Peyer's patch (tissue), 4 donors: ENCODE measurements around the gene EPHA1. TPM values are rescaled to one million over a fixed set of nuclear protein-coding genes. Genes with fewer than 3 reads are reported as not detected.

Experiments used
- DNase-seq, 3 donors: peaks; one replicate each; pipeline ENCODE4 v3.0.0-alpha.2; 2017 to 2019
- H3K27ac ChIP-seq, 4 donors: fragments of 200-600 bp; sonication (generic); one replicate each; pipeline ENCODE4 v1.5.1; 2016 to 2019
- H3K27me3 ChIP-seq, 2 donors: fragments of 200-600 bp; sonication (generic); one replicate each; pipeline ENCODE4 v1.5.1; 2019
- H3K36me3 ChIP-seq, 3 donors: fragments of 200-600 bp; sonication (generic); one replicate each; pipeline ENCODE4 v1.5.1; 2016 to 2019
- H3K4me1 ChIP-seq, 4 donors: fragments of 200-600 bp; sonication (generic); one replicate each; pipeline ENCODE4 v1.5.1; 2016 to 2019
- H3K4me3 ChIP-seq, 4 donors: fragments of 200-600 bp; sonication (generic); 1 replicate in 3 of 4; 2 replicates in 1 of 4; pipeline ENCODE4 v1.5.1; 2016 to 2019; ENCODE audit warnings: mild to moderate bottlenecking in 1 of 4
- H3K9me3 ChIP-seq, 4 donors: fragments of 200-600 bp; sonication (generic); one replicate each; pipeline ENCODE4 v1.5.1; 2016 to 2019; ENCODE audit warnings: mild to moderate bottlenecking in 1 of 4
- CTCF ChIP-seq, 6 experiments: fragments of 450-650 bp in 4 of 6; fragments of 200-600 bp in 2 of 6; sonication (generic) in 1 of 6; IDR thresholded peaks; one replicate each; pipeline ENCODE4 v1.5.1; 2017 to 2019; ENCODE audit warnings: antibody characterized with exemption in 6 of 6, mild to moderate bottlenecking in 3 of 6, moderate library complexity in 1 of 6
- POLR2A ChIP-seq, 2 donors: fragments of 450-650 bp; IDR thresholded peaks; one replicate each; pipeline ENCODE4 v1.5.1; 2017; ENCODE audit warnings: antibody characterized with exemption in 2 of 2, mild to moderate bottlenecking in 2 of 2, moderate library complexity in 2 of 2
- total RNA-seq, 4 donors: library from RNA; depleted of rRNA; stranded (reverse); fragments of >200 nt; gene quantifications; one replicate each; pipeline ENCODE4 v1.1.0, GENCODE V29; 2016

EPHA1 gene
- total RNA-seq = 10 to 100 TPM; 52.5 to 81.3 (median 63.9) TPM

DNA sequence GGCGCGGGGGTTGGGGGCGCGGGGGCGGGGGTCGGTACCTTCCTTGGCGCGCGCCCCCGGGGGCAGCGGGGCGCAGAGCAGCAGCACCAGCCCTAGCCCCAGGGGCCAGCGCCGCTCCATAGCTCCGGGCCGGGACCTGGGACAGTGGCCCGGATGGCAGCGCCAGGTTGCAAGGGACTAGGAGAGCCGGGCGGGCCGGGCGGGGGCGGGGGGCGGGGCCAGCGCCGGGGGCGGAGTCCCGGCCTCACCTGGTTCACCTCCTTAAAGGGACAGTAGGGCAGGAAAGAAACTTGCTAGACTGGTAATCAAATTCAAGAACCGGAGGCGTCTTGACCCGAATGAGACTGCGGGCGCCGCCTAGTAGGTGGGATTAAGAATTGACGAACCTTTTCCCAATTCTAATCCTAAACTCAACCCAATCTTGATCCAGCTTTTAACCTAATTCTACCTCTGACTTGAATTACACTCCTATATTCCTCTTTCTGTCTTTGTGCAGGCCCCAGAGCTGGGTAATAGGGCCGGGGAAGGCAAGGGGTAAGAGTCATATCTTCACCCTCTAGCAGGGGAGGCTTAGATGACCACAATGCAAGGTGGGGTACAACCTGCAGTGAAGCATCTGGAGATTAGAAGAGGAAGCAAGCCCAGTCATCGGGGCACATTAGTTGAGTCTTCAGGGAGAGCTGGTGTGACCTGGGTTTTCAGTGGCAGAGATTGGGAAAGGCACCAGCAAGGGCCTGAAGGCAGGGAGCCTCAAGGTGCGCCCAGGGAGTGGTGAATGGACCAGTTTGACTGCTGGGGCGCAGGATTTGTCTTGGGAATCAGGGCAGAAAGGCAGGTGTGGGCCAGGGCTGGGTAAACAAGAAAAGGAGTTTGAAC is at the start of gene EPHA1:
EPHA1 (minus strand) TSS at position 171 of the 876 bp plus-strand sequence; CDS start at position 120, 51 bp downstream.
- Histone ChIP-seq H3K36me3 (no peaks in the 10 kb centered on the region), H3K9me3 (no peaks in the 10 kb centered on the region), H3K4me1 (peaks cover 0 to 44% (median 10%) of the 10 kb centered on the region in 4 donors), H3K27me3 (no peaks in the 10 kb centered on the region), H3K27ac (peak within 1 kb of the TSS; percentile 59 to 78 (median 75)), H3K4me3 (peak within 1 kb of the TSS; percentile 49 to 76 (median 67))
- peak; percentile 61 to 91 (median 85) for DNase-seq
- TF ChIP-seq POLR2A (IDR thresholded peaks at IDR 0.05) = no peak
- peak; percentile 5 to 63 (median 52) for TF ChIP-seq CTCF (IDR thresholded peaks at IDR 0.05)

DNA sequence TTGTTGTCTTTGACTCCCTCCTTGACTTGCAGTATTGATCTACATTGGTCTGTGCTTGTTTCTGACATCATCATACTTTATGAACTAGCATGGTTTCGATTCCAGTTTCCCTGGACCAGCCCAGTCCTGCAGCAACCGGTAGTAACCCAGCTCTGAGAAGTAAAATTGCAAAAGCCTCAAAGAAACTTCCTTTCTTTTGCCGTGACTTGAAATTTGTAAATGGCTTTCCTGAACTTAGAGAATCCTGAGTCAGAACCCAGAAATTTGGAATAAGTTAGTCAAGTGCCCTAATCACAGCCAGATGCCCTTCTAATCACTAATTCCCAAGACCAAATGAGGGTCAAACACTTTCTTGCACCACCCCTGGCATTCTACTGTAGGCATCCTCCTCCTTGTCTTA is 49.6 kb upstream of the EPHA1 start:
- DNase-seq = no peak
- H3K9me3 ChIP-seq = no peaks in the 10 kb centered on the region

DNA sequence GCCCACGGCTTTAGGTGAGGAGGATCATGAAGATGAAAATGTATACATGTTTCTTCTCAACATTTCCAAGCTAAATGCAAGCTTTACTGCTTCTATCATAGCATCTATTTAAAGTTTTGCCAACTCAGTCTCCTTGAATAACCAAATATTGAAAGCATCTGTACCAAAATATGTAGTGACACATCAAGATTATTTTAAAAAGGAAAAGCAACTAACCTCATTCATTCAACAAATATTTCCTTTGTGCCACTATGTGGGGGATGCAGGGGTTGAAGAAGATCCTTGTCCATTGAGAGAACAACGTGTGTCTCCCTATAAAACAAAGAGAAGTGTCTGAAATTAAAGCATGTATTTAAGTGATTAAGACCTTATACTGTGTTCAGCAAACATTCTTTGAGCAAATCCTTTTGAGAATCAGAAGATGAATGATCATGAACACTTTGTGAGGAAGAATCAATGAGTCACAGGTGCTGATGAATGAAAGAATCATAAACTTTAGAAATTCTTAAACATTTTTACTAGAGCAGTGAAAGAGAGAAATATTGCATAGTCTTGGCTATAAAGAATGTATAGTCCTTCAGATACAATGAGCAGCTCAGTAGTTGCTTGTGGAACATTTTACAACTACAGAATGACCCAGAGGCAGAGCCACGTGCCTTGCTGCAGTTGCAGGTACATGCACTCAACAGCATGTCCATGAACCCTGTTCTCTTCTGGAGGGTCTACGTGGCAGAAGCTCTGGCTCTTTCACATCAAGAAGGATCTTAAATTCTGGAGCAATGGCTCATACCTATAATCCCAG is 48.5 kb upstream of the EPHA1 start:
- Histone ChIP-seq H3K27me3 (no peaks in the 10 kb centered on the region), H3K36me3 (no peaks in the 10 kb centered on the region), H3K9me3 (no peaks in the 10 kb centered on the region), H3K27ac (no peak overlapping the region), H3K4me3 (no peak overlapping the region), H3K4me1 (no peaks in the 10 kb centered on the region)
- no peak for TF ChIP-seq POLR2A (IDR thresholded peaks at IDR 0.05)
- TF ChIP-seq CTCF (IDR thresholded peaks at IDR 0.05) = no peak
- DNase-seq = no peak

More for the DNA sequence above, 49.6 kb upstream of the EPHA1 start:
- H3K4me1 ChIP-seq = no peaks in the 10 kb centered on the region
- TF ChIP-seq CTCF (IDR thresholded peaks at IDR 0.05) (no peak), POLR2A (IDR thresholded peaks at IDR 0.05) (no peak)
- no peaks in the 10 kb centered on the region for H3K36me3 ChIP-seq
- H3K27ac ChIP-seq = no peak overlapping the region
- H3K27me3 ChIP-seq = no peaks in the 10 kb centered on the region
- H3K4me3 ChIP-seq = no peak overlapping the region

GRCh38 chr7:143455942-143456341 is 47.3 kb upstream of the EPHA1 start:
- H3K27me3 ChIP-seq = no peaks in the 10 kb centered on the region
- TF ChIP-seq POLR2A (IDR thresholded peaks at IDR 0.05) = no peak
- TF ChIP-seq CTCF (IDR thresholded peaks at IDR 0.05) = no peak
- H3K27ac ChIP-seq = no peak overlapping the region
- H3K9me3 ChIP-seq = no peaks in the 10 kb centered on the region
- no peak overlapping the region for H3K4me3 ChIP-seq
- no peaks in the 10 kb centered on the region for H3K36me3 ChIP-seq
- no peak for DNase-seq
- no peaks in the 10 kb centered on the region for H3K4me1 ChIP-seq

- TF ChIP-seq POLR2A (IDR thresholded peaks at IDR 0.05) = no peak
- no peak for TF ChIP-seq CTCF (IDR thresholded peaks at IDR 0.05)
- H3K9me3 ChIP-seq = no peaks in the 10 kb centered on the region
- H3K27ac ChIP-seq = no peak overlapping the region
- H3K4me3 ChIP-seq = no peak overlapping the region
- H3K27me3 ChIP-seq = no peaks in the 10 kb centered on the region
- no peaks in the 10 kb centered on the region for H3K4me1 ChIP-seq
- H3K36me3 ChIP-seq = no peaks in the 10 kb centered on the region
- DNase-seq = no peak
Observed at GRCh38 chr7:143455491-143455890, 46.8 kb upstream of the EPHA1 start.
